Liver (tissue), 9 donors: ENCODE data around the gene SLC1A3. TPM values are rescaled to one million over a fixed set of nuclear protein-coding genes. Genes with fewer than 3 reads are reported as not detected.

Experiments used
- DNase-seq: peaks from one replicate; pipeline ENCODE4 v3.0.0-alpha.2; 2017; ENCODE audit warnings: low spot score
- H3K27ac ChIP-seq, 2 donors: one replicate each; pipeline ENCODE4 v1.7.0; 2013; ENCODE audit warnings: inconsistent platforms in 2 of 2, low read length in 2 of 2, control low read depth in 1 of 2, low read depth in 1 of 2, mild to moderate bottlenecking in 1 of 2
- H3K27me3 ChIP-seq, 4 donors: one replicate each; pipeline versions ENCODE4 v1.6.1 to v1.7.0; 2013; ENCODE audit warnings: low read length in 3 of 4, inconsistent platforms in 1 of 4, mild to moderate bottlenecking in 1 of 4, moderate library complexity in 1 of 4; ENCODE audit not compliant: control insufficient read depth in 4 of 4, insufficient read depth in 4 of 4
- H3K36me3 ChIP-seq, 4 donors: one replicate each; pipeline versions ENCODE4 v1.6.1 to v1.7.0; 2013; ENCODE audit warnings: low read length in 3 of 4, mild to moderate bottlenecking in 3 of 4, low read depth in 1 of 4, moderate library complexity in 1 of 4; ENCODE audit not compliant: control insufficient read depth in 4 of 4, insufficient read depth in 3 of 4
- H3K4me1 ChIP-seq, 4 donors: one replicate each; pipeline versions ENCODE4 v1.6.1 to v1.7.0; 2013; ENCODE audit warnings: low read length in 3 of 4, mild to moderate bottlenecking in 3 of 4, moderate library complexity in 1 of 4; ENCODE audit not compliant: control insufficient read depth in 4 of 4, insufficient read depth in 4 of 4
- H3K4me3 ChIP-seq, 3 donors: one replicate each; pipeline versions ENCODE4 v1.6.1 to v1.7.0; 2013; ENCODE audit warnings: low read length in 3 of 3, control low read depth in 1 of 3, low read depth in 1 of 3, mild to moderate bottlenecking in 1 of 3
- H3K9ac ChIP-seq, 2 donors: one replicate each; pipeline ENCODE4 v1.7.0; 2013; ENCODE audit warnings: low read length in 2 of 2, mild to moderate bottlenecking in 2 of 2, moderate library complexity in 2 of 2, control low read depth in 1 of 2, low read depth in 1 of 2
- H3K9me3 ChIP-seq, 4 donors: one replicate each; pipeline versions ENCODE4 v1.6.1 to v1.7.0; 2013; ENCODE audit warnings: low read length in 3 of 4; ENCODE audit not compliant: control insufficient read depth in 4 of 4
- EGR1 ChIP-seq, 2 donors: IDR thresholded peaks; 2 replicates each; pipeline ENCODE4 v1.6.1; 2016 to 2018; ENCODE audit warnings: antibody characterized with exemption in 2 of 2, low read depth in 2 of 2
- FOXA1 ChIP-seq: IDR thresholded peaks from 2 replicates; pipeline ENCODE4 v1.6.1; 2016; ENCODE audit warnings: antibody characterized with exemption
- FOXA2 ChIP-seq: IDR thresholded peaks from 2 replicates; pipeline ENCODE4 v1.6.1; 2016; ENCODE audit warnings: antibody characterized with exemption
- HNF4A ChIP-seq, 2 donors: conservative IDR thresholded peaks; 2 replicates each; pipeline ENCODE4 v1.6.1; 2016; ENCODE audit warnings: antibody characterized with exemption in 2 of 2, mild to moderate bottlenecking in 2 of 2
- HNF4G ChIP-seq: IDR thresholded peaks from 2 replicates; pipeline ENCODE4 v1.6.1; 2016; ENCODE audit warnings: antibody characterized with exemption
- JUND ChIP-seq, 2 donors: IDR thresholded peaks; 2 replicates each; pipeline ENCODE4 v1.6.1; 2016; ENCODE audit warnings: antibody characterized with exemption in 2 of 2
- MAX ChIP-seq: IDR thresholded peaks from 2 replicates; pipeline ENCODE4 v1.6.1; 2016; ENCODE audit warnings: antibody characterized with exemption
- NR2F2 ChIP-seq: IDR thresholded peaks from 2 replicates; pipeline ENCODE4 v1.6.1; 2016; ENCODE audit warnings: antibody characterized with exemption
- RAD21 ChIP-seq, 2 donors: IDR thresholded peaks; 2 replicates each; pipeline ENCODE4 v1.6.1; 2016; ENCODE audit warnings: antibody characterized with exemption in 2 of 2, mild to moderate bottlenecking in 2 of 2
- RXRA ChIP-seq, 2 donors: IDR thresholded peaks; 2 replicates each; pipeline ENCODE4 v1.6.1; 2017 to 2018; ENCODE audit warnings: antibody characterized with exemption in 2 of 2, mild to moderate bottlenecking in 1 of 2
- SP1 ChIP-seq: IDR thresholded peaks from 2 replicates; pipeline ENCODE4 v1.6.1; 2018; ENCODE audit warnings: antibody characterized with exemption, mild to moderate bottlenecking
- TAF1 ChIP-seq: conservative IDR thresholded peaks from 2 replicates; pipeline ENCODE4 v1.6.1; 2016; ENCODE audit warnings: antibody characterized with exemption, mild to moderate bottlenecking
- YY1 ChIP-seq: IDR thresholded peaks from 2 replicates; pipeline ENCODE4 v1.6.1; 2016; ENCODE audit warnings: antibody characterized with exemption, mild to moderate bottlenecking
- ZBTB33 ChIP-seq: IDR thresholded peaks from 2 replicates; pipeline ENCODE4 v1.6.1; 2016; ENCODE audit warnings: antibody characterized with exemption
- WGBS: extraction: QIAGEN DNeasy Blood & Tissue Kit; methylation state at CpG from one replicate; pipeline ENCODE4 v1.1.7; 2013; 5-methylcytosine and 5-hydroxymethylcytosine counted together
- polyA plus RNA-seq, 2 donors: library from polyadenylated mRNA; stranded (reverse) in 1 of 2; unstranded in 1 of 2; fragments of 200-250 nt in 1 of 2; fragments of >200 nt in 1 of 2; fragmentation: Nextera tagmentation in 1 of 2; extraction: Ambion mirVana in 1 of 2; gene quantifications; one replicate each; pipeline versions ENCODE4 v1.2.1 to v1.2.3, GENCODE V29; 2013 to 2015
- total RNA-seq, 2 donors: library from RNA; depleted of rRNA; stranded (reverse); fragments of >200 nt; gene quantifications; one replicate each; pipeline ENCODE4 v1.2.3, GENCODE V29; 2014
- TF ChIP-seq, protein P1 (sequence below): fragments of 150-350 bp; IDR thresholded peaks from 2 replicates; pipeline ENCODE4 v1.5.1; 2017; ENCODE audit warnings: improper control_type of control experiment, low read depth, low read length; ENCODE audit not compliant: missing input control
- TF ChIP-seq, protein P2 (sequence below): IDR thresholded peaks from 2 replicates; pipeline ENCODE4 v1.6.1; 2016; ENCODE audit warnings: antibody characterized with exemption
- TF ChIP-seq, protein P3 (sequence below): IDR thresholded peaks from 2 replicates; pipeline ENCODE4 v1.6.1; 2016; ENCODE audit warnings: antibody characterized with exemption, mild to moderate bottlenecking
- donor health status: healthy.
- donor health status: healthy.
- donor health status: healthy.
- donor health status: healthy.
- donor health status: healthy.

SLC1A3 gene
- total and polyA plus RNA-seq, 4 donors = 1.8 to 8.8 (median 2.8) TPM

- TF ChIP-seq, protein P1, sequence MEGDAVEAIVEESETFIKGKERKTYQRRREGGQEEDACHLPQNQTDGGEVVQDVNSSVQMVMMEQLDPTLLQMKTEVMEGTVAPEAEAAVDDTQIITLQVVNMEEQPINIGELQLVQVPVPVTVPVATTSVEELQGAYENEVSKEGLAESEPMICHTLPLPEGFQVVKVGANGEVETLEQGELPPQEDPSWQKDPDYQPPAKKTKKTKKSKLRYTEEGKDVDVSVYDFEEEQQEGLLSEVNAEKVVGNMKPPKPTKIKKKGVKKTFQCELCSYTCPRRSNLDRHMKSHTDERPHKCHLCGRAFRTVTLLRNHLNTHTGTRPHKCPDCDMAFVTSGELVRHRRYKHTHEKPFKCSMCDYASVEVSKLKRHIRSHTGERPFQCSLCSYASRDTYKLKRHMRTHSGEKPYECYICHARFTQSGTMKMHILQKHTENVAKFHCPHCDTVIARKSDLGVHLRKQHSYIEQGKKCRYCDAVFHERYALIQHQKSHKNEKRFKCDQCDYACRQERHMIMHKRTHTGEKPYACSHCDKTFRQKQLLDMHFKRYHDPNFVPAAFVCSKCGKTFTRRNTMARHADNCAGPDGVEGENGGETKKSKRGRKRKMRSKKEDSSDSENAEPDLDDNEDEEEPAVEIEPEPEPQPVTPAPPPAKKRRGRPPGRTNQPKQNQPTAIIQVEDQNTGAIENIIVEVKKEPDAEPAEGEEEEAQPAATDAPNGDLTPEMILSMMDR = no peak
- no peak for TF ChIP-seq YY1
- TF ChIP-seq SP1 = no peak
- TF ChIP-seq, protein P2, sequence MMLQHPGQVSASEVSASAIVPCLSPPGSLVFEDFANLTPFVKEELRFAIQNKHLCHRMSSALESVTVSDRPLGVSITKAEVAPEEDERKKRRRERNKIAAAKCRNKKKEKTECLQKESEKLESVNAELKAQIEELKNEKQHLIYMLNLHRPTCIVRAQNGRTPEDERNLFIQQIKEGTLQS = no peak
These were observed 55.2 kb downstream of the SLC1A3 start (continued) for GRCh38 chr5:36661456-36662220.

GRCh38 chr5:36662291-36662851, 56.0 kb downstream of the SLC1A3 start:
- 94% methylated on average over 22 of the region's 22 CpGs for WGBS
- no peaks in the 10 kb centered on the region for H3K36me3 ChIP-seq
- H3K9me3 ChIP-seq = no peaks in the 10 kb centered on the region
- peaks cover 0 to 5% (median under 1%) of the 10 kb centered on the region in 4 donors for H3K4me1 ChIP-seq
- no peak for DNase-seq
- H3K4me3 ChIP-seq = no peak overlapping the region
- H3K9ac ChIP-seq = no peak overlapping the region
- no peaks in the 10 kb centered on the region for H3K27me3 ChIP-seq
- no peak overlapping the region for H3K27ac ChIP-seq
- no peak for TF ChIP-seq HNF4A (conservative IDR thresholded peaks at IDR 0.05)
- TF ChIP-seq JUND (IDR thresholded peaks at IDR 0.05) = no peak
- no peak for TF ChIP-seq ZBTB33
- no peak for TF ChIP-seq EGR1 (IDR thresholded peaks at IDR 0.05; ENCODE audit: low read depth in 2 of 2)
- TF ChIP-seq, protein P1 = no peak
- no peak for TF ChIP-seq RAD21 (IDR thresholded peaks at IDR 0.05)
- TF ChIP-seq NR2F2 = no peak
- TF ChIP-seq FOXA2 = no peak
- TF ChIP-seq FOXA1 = no peak
- TF ChIP-seq, protein P3, sequence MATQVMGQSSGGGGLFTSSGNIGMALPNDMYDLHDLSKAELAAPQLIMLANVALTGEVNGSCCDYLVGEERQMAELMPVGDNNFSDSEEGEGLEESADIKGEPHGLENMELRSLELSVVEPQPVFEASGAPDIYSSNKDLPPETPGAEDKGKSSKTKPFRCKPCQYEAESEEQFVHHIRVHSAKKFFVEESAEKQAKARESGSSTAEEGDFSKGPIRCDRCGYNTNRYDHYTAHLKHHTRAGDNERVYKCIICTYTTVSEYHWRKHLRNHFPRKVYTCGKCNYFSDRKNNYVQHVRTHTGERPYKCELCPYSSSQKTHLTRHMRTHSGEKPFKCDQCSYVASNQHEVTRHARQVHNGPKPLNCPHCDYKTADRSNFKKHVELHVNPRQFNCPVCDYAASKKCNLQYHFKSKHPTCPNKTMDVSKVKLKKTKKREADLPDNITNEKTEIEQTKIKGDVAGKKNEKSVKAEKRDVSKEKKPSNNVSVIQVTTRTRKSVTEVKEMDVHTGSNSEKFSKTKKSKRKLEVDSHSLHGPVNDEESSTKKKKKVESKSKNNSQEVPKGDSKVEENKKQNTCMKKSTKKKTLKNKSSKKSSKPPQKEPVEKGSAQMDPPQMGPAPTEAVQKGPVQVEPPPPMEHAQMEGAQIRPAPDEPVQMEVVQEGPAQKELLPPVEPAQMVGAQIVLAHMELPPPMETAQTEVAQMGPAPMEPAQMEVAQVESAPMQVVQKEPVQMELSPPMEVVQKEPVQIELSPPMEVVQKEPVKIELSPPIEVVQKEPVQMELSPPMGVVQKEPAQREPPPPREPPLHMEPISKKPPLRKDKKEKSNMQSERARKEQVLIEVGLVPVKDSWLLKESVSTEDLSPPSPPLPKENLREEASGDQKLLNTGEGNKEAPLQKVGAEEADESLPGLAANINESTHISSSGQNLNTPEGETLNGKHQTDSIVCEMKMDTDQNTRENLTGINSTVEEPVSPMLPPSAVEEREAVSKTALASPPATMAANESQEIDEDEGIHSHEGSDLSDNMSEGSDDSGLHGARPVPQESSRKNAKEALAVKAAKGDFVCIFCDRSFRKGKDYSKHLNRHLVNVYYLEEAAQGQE = no peak
- TF ChIP-seq, protein P2 = no peak
- TF ChIP-seq MAX = no peak
- TF ChIP-seq SP1 = no peak
- no peak for TF ChIP-seq HNF4G
- TF ChIP-seq RXRA (IDR thresholded peaks at IDR 0.05) = no peak
- no peak for TF ChIP-seq YY1
- no peak for TF ChIP-seq TAF1
